Activated CD4-positive, alpha-beta T cell treated with anti-CD3 and anti-CD28 coated beads for 4 hours (primary cell): ENCODE measurements around the gene CXorf49.
A peak's percentile ranks its signal among the peaks of the same experiment; 100 is the strongest.
"Not testable (repeated sequence)": the region's sequence is repeated elsewhere in the genome, so short reads cannot be mapped to it uniquely, and the experiment has no call there.

ENCODE experiments used
- DNase-seq, 2 donors: peaks; one replicate each; pipeline ENCODE4 v3.0.0-alpha.2; 2020

CXorf49 gene

DNA sequence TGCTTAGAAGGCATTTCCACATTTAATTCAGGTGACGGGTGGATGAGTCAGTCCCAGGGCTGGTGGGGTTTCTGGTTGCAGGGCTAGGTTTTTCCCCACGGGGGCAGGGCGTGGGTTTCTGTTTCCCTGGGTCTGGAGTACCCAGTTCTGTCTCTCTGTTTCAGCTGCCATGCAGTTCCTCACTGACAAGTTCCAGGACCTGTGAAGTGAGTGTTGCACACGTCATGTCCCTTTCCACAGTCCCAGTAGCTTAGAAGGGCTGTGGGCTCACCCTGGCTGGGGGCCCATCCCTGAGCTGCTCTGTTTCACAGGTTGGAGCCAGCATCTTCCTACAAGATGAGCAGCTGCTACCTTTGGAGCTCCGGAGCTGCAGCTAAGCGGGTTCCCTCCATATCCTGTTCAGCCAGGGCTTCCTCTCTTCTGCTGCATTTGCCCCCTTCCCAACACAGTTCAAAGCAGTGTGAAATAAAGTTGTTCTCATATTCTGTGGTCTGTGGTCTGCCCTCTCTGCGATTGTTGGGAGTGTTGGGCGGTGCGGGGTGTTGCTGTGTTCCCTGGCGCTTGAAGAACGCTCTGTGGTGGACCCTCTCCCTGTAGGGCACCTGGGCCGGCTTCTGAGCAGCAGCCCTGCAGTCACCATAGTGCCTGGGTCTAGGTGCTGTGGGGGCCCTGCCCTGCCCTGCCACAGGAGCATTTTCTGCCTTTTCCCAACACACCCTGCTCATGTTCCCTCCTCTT, 46.9 kb downstream of the CXorf49 start:
- DNase-seq, result peak; percentile 48 to 50

DNA sequence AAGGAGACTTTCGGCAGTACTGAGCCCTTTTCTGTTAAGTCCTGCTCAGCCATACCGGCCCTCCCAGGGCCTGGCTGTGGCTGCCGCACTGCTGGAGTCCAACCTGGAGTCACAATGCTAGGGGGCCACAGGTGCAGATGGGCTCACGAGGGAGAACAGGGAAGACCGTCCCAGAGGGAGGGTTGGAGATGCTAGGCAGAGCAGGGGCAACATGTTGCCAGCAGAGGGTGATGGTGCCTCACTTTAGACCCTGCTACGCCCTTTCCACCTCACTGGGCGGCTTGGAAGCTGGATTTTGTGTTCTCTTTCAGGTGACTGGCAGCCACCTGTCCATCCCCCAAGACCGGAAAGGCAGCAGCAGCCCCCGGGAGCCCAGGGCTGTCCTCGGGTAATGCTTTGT, 48.1 kb downstream of the CXorf49 start:
- not testable (repeated sequence) for DNase-seq

DNA sequence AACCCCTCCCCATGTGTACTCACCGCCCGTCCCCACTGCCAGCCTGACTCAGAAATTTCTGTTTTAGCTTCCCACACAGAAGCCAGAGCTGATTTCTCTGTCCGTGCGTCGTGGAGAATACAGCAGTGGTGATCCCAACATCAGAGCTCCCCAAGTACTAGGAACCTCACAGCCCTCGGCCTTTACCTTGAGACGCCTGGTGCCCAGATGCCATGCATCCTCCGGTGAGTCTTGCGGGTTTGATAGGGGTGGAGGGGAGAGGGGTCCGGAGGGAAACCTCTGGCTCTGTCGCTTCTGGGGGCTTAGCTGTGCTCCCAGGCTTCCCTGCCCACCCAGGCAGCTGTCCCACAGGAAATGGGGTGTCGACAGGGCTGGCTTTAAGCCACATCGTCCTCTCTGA, 48.6 kb downstream of the CXorf49 start:
- DNase-seq, result no peak

DNA sequence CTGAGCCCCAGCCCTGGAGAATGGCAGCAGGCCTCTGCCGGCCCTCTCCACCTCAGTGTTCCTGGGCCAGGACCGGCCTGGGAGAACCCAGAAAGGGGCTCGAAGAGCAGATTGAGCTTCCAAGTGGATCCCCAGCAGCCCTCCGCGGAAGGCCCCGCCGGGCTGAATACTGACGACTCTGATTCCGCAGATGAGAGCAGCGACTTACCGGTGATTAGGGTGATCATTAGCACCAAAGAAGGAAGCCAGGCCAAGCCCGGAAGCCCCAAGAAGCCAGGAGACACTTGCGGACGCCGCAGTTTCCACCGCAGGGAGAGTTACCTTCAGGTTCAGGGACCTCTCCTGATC, 49.9 kb downstream of the CXorf49 start:
- no peak for DNase-seq

DNA sequence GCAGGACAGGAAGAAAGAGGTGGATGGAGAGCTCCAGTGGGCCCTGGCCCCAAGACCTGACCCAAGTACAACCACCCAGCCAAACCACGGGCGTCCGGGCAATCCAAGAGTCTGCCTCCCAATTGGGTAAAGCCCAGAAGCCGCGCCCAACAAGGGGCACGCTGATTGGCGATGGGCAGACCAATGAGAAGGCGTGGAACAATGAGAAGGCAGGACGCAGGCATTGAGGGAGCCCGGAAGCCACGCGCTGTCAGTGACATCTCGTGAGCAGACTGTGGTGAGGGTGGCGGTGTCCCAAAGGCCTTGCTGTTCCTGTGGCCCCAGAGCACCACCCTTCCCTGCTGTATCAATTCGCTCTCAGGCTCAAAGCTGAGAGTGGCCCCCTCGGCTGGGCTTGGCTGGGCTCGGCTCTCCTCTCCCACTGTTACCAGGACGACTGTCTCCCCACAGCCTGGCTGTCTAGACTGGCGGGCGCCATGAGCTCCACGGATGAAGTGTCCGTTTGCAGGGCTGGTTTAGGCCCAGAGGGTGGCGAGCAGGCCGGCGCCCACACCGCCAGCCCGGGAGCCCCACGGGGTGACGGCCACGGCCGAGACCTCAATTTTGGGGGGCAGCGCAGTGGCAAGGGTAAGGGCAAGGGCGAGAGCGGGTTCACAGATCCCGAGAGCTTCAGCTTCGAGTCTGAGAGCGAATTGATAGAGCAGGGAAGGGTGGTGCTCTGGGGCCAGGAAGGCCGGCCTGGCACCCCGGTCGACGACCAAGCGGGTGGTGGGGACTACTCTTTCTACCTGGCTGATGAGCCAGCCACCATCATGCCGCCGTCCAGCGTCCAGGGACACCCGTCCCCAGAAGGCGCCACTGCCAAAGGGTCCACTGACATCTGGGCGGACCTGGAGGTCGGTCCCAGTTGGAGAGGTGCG, 50.5 kb downstream of the CXorf49 start, which contains the start of gene LOC101059915:
TSS of gene LOC101059915 (plus strand) at position 219 of the 920 bp plus-strand sequence.
- DNase-seq, result no peak

DNA sequence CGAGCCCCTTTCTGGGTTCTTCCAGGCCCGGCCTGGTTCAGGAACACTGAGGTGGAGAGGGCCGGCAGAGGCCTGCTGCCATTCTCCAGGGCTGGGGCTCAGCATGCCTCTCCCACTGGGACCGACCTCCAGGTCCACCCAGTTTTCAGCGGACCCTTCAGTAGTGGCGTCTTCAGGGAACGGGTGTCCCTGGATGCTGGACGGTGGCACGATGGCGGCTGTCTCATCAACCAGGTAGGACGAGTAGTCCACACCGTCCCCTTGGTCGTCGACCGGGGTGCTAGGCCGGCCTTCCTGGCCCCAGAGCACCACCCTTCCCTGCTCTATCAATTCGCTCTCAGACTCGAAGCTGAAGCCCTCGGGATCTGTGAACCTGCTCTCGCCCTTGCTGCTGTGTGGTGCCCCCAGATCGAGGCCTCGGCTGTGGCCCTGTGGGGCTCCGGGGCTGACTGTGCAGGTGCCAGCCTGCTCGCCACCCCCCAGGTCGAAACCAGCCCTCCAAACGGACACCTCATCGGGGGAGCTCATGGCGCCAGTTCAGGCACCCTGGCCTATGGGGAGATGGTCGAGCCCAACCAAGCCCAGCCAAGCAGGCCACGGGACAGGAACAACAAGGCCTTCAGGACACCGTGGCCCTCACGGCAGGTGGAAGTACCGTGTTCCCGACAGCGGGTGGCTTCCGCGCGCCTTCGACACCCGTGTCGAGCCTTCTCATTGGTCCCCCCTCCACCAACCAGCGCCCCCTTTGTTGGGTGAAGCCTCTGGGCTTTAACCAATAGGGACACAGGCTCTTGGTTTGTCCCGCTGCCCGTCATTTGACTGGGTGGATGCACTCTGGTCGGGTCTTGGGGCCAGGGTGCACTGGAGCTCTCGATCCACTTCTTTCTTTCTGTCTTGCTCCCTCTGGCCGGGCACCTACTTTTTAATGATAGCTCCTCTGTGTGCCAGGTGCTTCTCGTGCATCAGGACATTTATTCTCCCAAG, 51.6 kb downstream of the CXorf49 start:
- no peak for DNase-seq

DNA sequence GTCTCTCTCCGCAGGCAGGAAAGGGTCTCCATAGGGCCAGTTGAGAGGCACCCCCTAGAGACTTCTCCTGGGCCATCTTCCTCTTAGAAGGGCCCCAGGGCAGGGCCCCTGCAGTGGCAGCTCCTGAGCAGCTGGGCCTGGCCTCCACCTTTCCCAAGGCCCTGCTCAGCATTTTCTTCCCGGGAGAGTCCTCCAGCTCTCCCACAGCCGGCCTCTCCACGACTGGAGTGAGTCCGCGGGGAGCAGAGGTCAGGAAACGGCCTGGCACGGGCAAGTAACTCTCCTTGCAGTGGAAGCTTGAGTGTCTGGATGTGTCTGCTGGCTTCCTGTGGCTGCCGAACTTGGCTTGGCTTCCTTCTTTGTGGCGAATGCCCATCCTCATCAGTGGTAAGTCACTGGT, 52.3 kb downstream of the CXorf49 start:
- DNase-seq, result no peak

DNA sequence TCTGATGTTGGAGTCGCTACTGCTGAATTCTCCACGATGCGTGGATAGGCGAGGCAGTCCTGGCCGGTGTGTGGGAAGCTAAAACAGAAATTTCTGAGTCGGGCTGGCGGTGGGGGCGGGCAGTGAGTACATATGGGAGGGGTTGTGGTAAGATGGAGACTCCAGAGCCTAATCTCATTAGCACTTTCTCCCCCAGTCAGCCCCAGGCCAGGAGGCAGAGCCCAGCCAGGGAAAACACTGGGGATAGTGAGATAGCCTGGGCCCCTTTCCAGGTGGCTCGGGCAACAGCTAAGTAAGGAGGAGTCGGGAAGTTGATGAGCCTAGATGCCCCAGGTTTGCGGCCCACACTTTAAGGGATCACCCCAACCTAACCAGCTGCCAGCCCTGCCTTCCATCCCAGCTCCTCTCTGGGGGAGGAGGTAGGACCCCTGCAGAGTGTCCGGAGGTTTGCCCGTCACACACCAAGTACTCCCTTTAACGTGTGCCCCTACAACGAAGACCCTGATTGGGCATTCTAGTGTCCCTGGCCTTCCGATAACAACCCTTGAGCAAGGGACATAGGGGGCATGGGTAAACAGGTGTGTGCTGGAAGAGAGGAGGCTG, 53.1 kb downstream of the CXorf49 start:
- no peak for DNase-seq
